ENCODE results near the gene THBD. TPM values are rescaled to one million over a fixed set of nuclear protein-coding genes. Genes with fewer than 3 reads are reported as not detected.
A peak's percentile ranks its signal among the peaks of the same experiment; 100 is the strongest.

Gene THBD
- total RNA-seq, 1 donor from 2014 or later: 13.8 TPM

DNA sequence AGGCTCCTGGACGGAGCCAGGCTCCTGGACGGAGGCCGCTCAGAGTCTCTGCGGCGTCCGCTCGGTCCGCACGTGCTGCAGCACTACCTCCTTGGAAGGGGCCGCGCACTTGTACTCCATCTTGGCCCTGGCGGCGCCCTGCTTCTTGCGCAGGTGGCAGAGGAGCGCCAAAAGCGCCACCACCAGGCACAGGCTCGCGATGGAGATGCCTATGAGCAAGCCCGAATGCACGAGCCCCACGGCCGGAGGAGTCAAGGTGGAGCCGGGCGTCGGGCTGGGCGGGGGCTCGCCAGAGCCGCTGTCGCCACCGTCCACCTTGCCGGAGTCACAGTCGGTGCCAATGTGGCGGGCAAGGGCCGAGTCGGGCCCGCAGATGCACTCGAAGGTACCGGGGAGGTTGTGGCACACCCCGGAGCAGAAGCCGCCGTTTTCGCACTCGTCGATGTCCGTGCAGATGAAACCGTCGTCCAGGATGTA is 1.7 kb downstream of the THBD start:
- H3K4me1 ChIP-seq: peaks cover 76% of the 10 kb centered on the region
- no peak for DNase-seq
- intact Hi-C loops (cut with micrococcal nuclease): loop anchor here (10.0 kb wide), 1 partner anchor 183 kb away; no protein-coding TSS in a partner anchor

DNA sequence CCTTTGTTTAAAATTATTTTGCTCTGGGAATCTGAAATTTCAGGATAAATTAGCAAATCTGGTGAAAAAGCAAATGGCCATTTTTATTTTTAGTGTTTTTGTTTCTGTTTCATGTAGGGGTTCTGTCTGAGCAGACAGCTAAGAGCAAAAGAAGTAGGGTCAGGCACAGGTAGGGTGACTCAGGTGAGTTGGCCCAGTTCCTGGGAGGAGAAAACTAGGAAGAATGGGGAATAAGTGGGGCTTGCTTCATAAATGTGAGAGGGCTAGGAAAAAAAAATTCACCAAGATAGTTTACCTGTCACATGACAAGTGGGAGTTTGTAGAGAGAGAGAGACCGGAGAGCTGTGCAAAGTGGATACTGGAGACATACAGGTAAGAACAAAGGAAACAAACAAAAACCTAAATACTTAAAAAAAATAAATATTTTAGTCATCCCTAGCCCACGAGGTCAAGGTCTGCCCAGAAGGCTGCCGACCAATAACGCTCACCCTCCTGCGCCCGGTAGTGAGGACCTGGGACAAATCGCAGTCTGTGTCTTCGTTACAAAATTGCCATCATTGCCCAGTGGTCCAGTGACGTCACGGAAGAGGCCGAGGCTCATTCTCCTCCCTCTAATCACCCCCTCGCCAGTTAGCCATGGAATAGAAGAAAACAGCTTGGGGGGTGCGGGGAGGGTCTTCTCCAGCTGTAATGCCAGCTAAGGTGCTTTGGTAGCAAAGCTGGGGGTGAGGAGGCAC is 2.3 kb downstream of the THBD start:
- H3K27me3 ChIP-seq (ENCODE audit: low read depth): peaks cover 99% of the 10 kb centered on the region
- H3K27ac ChIP-seq (replicated peaks): peak overlapping the region; percentile 96
- no peak for DNase-seq
- no peaks in the 10 kb centered on the region for H3K9me3 ChIP-seq (replicated peaks)
- peak overlapping the region; percentile 80 for H3K4me3 ChIP-seq
- peaks cover 82% of the 10 kb centered on the region for H3K4me1 ChIP-seq
- TF ChIP-seq, protein P1, sequence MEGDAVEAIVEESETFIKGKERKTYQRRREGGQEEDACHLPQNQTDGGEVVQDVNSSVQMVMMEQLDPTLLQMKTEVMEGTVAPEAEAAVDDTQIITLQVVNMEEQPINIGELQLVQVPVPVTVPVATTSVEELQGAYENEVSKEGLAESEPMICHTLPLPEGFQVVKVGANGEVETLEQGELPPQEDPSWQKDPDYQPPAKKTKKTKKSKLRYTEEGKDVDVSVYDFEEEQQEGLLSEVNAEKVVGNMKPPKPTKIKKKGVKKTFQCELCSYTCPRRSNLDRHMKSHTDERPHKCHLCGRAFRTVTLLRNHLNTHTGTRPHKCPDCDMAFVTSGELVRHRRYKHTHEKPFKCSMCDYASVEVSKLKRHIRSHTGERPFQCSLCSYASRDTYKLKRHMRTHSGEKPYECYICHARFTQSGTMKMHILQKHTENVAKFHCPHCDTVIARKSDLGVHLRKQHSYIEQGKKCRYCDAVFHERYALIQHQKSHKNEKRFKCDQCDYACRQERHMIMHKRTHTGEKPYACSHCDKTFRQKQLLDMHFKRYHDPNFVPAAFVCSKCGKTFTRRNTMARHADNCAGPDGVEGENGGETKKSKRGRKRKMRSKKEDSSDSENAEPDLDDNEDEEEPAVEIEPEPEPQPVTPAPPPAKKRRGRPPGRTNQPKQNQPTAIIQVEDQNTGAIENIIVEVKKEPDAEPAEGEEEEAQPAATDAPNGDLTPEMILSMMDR (IDR thresholded peaks at IDR 0.05; ENCODE audit: borderline replicate concordance): no peak
- intact Hi-C loops (cut with micrococcal nuclease): loop anchor here (10.0 kb wide), 1 partner anchor 182 kb away; no protein-coding TSS in a partner anchor
- H3K36me3 ChIP-seq: peaks cover 9% of the 10 kb centered on the region

More for the DNA sequence above, 1.7 kb downstream of the THBD start:
- Histone ChIP-seq H3K27me3 (ENCODE audit: low read depth) (peaks cover 99% of the 10 kb centered on the region), H3K4me3 (peak overlapping the region; percentile 80), H3K36me3 (peaks cover 9% of the 10 kb centered on the region), H3K9me3 (replicated peaks) (no peaks in the 10 kb centered on the region), H3K27ac (replicated peaks) (peak overlapping the region; percentile 96)
- TF ChIP-seq, protein P1 (IDR thresholded peaks at IDR 0.05; ENCODE audit: borderline replicate concordance): no peak

DNA sequence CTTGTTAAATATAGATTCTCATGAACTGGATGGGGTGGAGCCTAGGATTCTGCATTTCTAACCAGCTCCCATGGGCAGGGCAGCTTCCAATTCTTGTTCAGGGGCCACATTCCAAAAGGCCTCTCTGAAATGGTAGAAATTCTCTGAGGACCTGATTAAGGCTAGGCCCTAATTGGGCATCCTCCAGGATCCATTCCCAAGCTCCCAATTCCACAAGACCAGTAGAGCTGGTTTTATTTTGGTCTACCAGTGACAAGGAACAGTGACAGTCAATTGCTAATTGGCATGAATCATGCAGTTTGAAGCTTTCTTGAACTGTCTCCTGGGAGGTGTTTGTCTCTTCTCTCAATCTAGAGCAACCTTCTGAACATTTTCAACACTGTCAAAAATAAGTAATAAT is 3.0 kb downstream of the THBD start:
- no peaks in the 10 kb centered on the region for H3K9me3 ChIP-seq (replicated peaks)
- no peak for DNase-seq
- TF ChIP-seq, protein P1 (IDR thresholded peaks at IDR 0.05; ENCODE audit: borderline replicate concordance): no peak
- peak overlapping the region; percentile 96 for H3K27ac ChIP-seq (replicated peaks)
- H3K36me3 ChIP-seq: peaks cover 9% of the 10 kb centered on the region
- intact Hi-C loops (cut with micrococcal nuclease): loop anchor here (10.0 kb wide), 1 partner anchor 182 kb away; no protein-coding TSS in a partner anchor
- peak overlapping the region; percentile 80 for H3K4me3 ChIP-seq
- peaks cover 100% of the 10 kb centered on the region for H3K27me3 ChIP-seq (ENCODE audit: low read depth)
- H3K4me1 ChIP-seq: peaks cover 82% of the 10 kb centered on the region

- TF ChIP-seq, protein P1 (IDR thresholded peaks at IDR 0.05; ENCODE audit: borderline replicate concordance): no peak
- DNase-seq: no peak
- Histone ChIP-seq H3K36me3 (peaks cover 9% of the 10 kb centered on the region), H3K9me3 (replicated peaks) (no peaks in the 10 kb centered on the region), H3K4me1 (peaks cover 51% of the 10 kb centered on the region), H3K27ac (replicated peaks) (no peak overlapping the region), H3K4me3 (no peak overlapping the region), H3K27me3 (ENCODE audit: low read depth) (peaks cover 100% of the 10 kb centered on the region)
- intact Hi-C loops (cut with micrococcal nuclease): loop anchor here (10.0 kb wide), 1 partner anchor 179 kb away; no protein-coding TSS in a partner anchor
Observed at GRCh38 chr20:23043376-23043775, 6.1 kb downstream of the THBD start.

GRCh38 chr20:23042270-23042669 is 7.2 kb downstream of the THBD start:
- Histone ChIP-seq H3K27me3 (ENCODE audit: low read depth) (peaks cover 100% of the 10 kb centered on the region), H3K9me3 (replicated peaks) (no peaks in the 10 kb centered on the region), H3K36me3 (peaks cover 9% of the 10 kb centered on the region), H3K4me1 (peaks cover 40% of the 10 kb centered on the region), H3K4me3 (no peak overlapping the region), H3K27ac (replicated peaks) (no peak overlapping the region)
- intact Hi-C loops (cut with micrococcal nuclease): loop anchor here (10.0 kb wide), 1 partner anchor 177 kb away; no protein-coding TSS in a partner anchor
- TF ChIP-seq, protein P1 (IDR thresholded peaks at IDR 0.05; ENCODE audit: borderline replicate concordance): no peak
- DNase-seq: no peak
